AG04450 (cell line): ENCODE data around the gene SOCS6. TPM values are rescaled to one million over a fixed set of nuclear protein-coding genes. Genes with fewer than 3 reads are reported as not detected.

Experiments used
- CTCF ChIA-PET: fragments of 300-600, 350-600 bp; formaldehyde crosslinking; extraction: SDS; loops from one replicate; lab custom pipeline; 2022; ENCODE audit warnings: antibody characterized with exemption, inconsistent platforms; lab: Charles Lee
- POLR2A ChIA-PET: fragments of 350-600 bp; formaldehyde crosslinking; extraction: SDS; loops from one replicate; lab custom pipeline; 2021; ENCODE audit warnings: antibody characterized with exemption, inconsistent platforms; lab: Yijun Ruan, JAX
- DNase-seq: peaks from one replicate; pipeline ENCODE4 v3.0.0-alpha.2; 2011; ENCODE audit warnings: low read depth, low spot score
- H3K27ac ChIP-seq: one replicate; pipeline ENCODE4 v1.5.1; 2012; ENCODE audit warnings: low read depth, low read length, control low read depth
- H3K27me3 ChIP-seq: one replicate; pipeline ENCODE4 v1.6.0; 2012; ENCODE audit warnings: low read length; ENCODE audit not compliant: control insufficient read depth, insufficient read depth
- H3K4me3 ChIP-seq: 2 replicates; pipeline ENCODE4 v1.5.1; 2011; ENCODE audit warnings: mild to moderate bottlenecking, low read depth, low read length, control low read depth
- H3K9me3 ChIP-seq: 2 replicates; pipeline ENCODE4 v1.5.1; 2012; ENCODE audit warnings: low read length; ENCODE audit not compliant: control insufficient read depth, insufficient read depth
- CTCF ChIP-seq: IDR thresholded peaks from 2 replicates; pipeline ENCODE4 v1.5.1; 2011; ENCODE audit warnings: low read depth, low read length, control low read depth, inconsistent platforms
- polyA plus RNA-seq: library from polyadenylated mRNA; depleted of rRNA; stranded (reverse); fragments of >200 nt; gene quantifications from 2 replicates; pipeline ENCODE4 v1.2.3, GENCODE V29; 2011

The SOCS6 gene
- polyA plus RNA-seq, 1 experiment = 26.7 TPM

GRCh38 chr18:70374154-70374553, 85.3 kb downstream of the SOCS6 start:
- no peak for DNase-seq
- no peak overlapping the region for H3K27ac ChIP-seq
- no peaks in the 10 kb centered on the region for H3K9me3 ChIP-seq
- ChIA-PET CTCF (interaction anchor here (1.3 kb wide), 1 partner anchor 19 kb away, joined by 3 read pairs; no protein-coding TSS in a partner anchor), POLR2A (interaction anchor here (1.0 kb wide), 1 partner anchor 37 kb away, joined by 5 read pairs; no protein-coding TSS in a partner anchor)
- H3K27me3 ChIP-seq = no peaks in the 10 kb centered on the region
- H3K4me3 ChIP-seq = no peak overlapping the region
- no peak for TF ChIP-seq CTCF

GRCh38 chr18:70376137-70376913, 87.5 kb downstream of the SOCS6 start:
- no peak for DNase-seq
- H3K9me3 ChIP-seq = no peaks in the 10 kb centered on the region
- ChIA-PET CTCF (no interaction called here), POLR2A (no interaction called here)
- H3K27me3 ChIP-seq = no peaks in the 10 kb centered on the region
- no peak for TF ChIP-seq CTCF
- H3K27ac ChIP-seq = no peak overlapping the region
- no peak overlapping the region for H3K4me3 ChIP-seq

- ChIA-PET CTCF (no interaction called here), POLR2A (no interaction called here)
These were observed 88.0 kb downstream of the SOCS6 start for GRCh38 chr18:70376914-70377258.

GRCh38 chr18:70377317-70377799, 88.5 kb downstream of the SOCS6 start:
- H3K27me3 ChIP-seq = no peaks in the 10 kb centered on the region
- H3K27ac ChIP-seq = no peak overlapping the region
- ChIA-PET POLR2A (no interaction called here), CTCF (no interaction called here)
- DNase-seq = no peak
- H3K9me3 ChIP-seq = no peaks in the 10 kb centered on the region
- no peak for TF ChIP-seq CTCF
- no peak overlapping the region for H3K4me3 ChIP-seq

More at GRCh38 chr18:70376914-70377258, 88.0 kb downstream of the SOCS6 start:
- Histone ChIP-seq H3K4me3 (no peak overlapping the region), H3K9me3 (no peaks in the 10 kb centered on the region), H3K27me3 (no peaks in the 10 kb centered on the region), H3K27ac (no peak overlapping the region)
- DNase-seq = no peak
- no peak for TF ChIP-seq CTCF

- POLR2A ChIA-PET = no interaction called here
- no peak overlapping the region for H3K27ac ChIP-seq
- CTCF ChIA-PET = interaction anchor here (0.6 to 1.3 kb wide), 2 partner anchors 10 to 14 kb away, joined by 3 to 4 read pairs; no protein-coding TSS in a partner anchor
- TF ChIP-seq CTCF = no peak
- no peaks in the 10 kb centered on the region for H3K27me3 ChIP-seq
- DNase-seq = no peak
- H3K4me3 ChIP-seq = no peak overlapping the region
- H3K9me3 ChIP-seq = no peaks in the 10 kb centered on the region
These were observed 89.2 kb downstream of the SOCS6 start for GRCh38 chr18:70377857-70378701.
